HUES48 (cell line): ENCODE results near the gene FOXF1.

Source experiments
- H3K27ac ChIP-seq: one replicate; pipeline ENCODE4 v1.7.0; 2013; ENCODE audit warnings: low read depth, low read length, inconsistent platforms
- H3K27me3 ChIP-seq: 2 replicates; pipeline ENCODE4 v1.6.1; 2013; ENCODE audit warnings: mild to moderate bottlenecking, low read length; ENCODE audit not compliant: control insufficient read depth, insufficient read depth
- H3K36me3 ChIP-seq: 2 replicates; pipeline ENCODE4 v1.6.1; 2013; ENCODE audit warnings: low read length; ENCODE audit not compliant: control insufficient read depth, insufficient read depth
- H3K4me1 ChIP-seq: 2 replicates; pipeline ENCODE4 v1.6.1; 2013; ENCODE audit warnings: mild to moderate bottlenecking, low read length; ENCODE audit not compliant: control insufficient read depth, insufficient read depth
- H3K4me3 ChIP-seq: 2 replicates; pipeline ENCODE4 v1.5.1; 2013; ENCODE audit warnings: mild to moderate bottlenecking, low read depth, low read length
- H3K9ac ChIP-seq: 2 replicates; pipeline ENCODE4 v1.6.1; 2013; ENCODE audit warnings: mild to moderate bottlenecking, low read depth, low read length, moderate library complexity
- H3K9me3 ChIP-seq: 2 replicates; pipeline ENCODE4 v1.6.1; 2013; ENCODE audit warnings: low read length; ENCODE audit not compliant: control insufficient read depth, insufficient read depth

Gene FOXF1

GRCh38 chr16:86505899-86506864 is 4.1 kb upstream of the FOXF1 start:
- Histone ChIP-seq H3K9ac (no peak overlapping the region), H3K27ac (no peak overlapping the region), H3K36me3 (no peaks in the 10 kb centered on the region), H3K4me3 (no peak overlapping the region), H3K9me3 (no peaks in the 10 kb centered on the region; the same call in 1 of the 2 replicates), H3K27me3 (peaks cover 100% of the 10 kb centered on the region), H3K4me1 (peaks cover 12% of the 10 kb centered on the region; the same call in 1 of the 2 replicates)

- no peak overlapping the region for H3K9ac ChIP-seq
- H3K9me3 ChIP-seq: no peaks in the 10 kb centered on the region; the same call in 1 of the 2 replicates
- no peaks in the 10 kb centered on the region for H3K36me3 ChIP-seq
- no peak overlapping the region for H3K27ac ChIP-seq
- H3K27me3 ChIP-seq: peaks cover 100% of the 10 kb centered on the region
- H3K4me3 ChIP-seq: 0 out of 2 replicates have a peak overlapping the region, but pooled peaks have one; percentile 38
- H3K4me1 ChIP-seq: peaks cover 12% of the 10 kb centered on the region; the same call in 1 of the 2 replicates
These were observed 2.9 kb upstream of the FOXF1 start for GRCh38 chr16:86507173-86508027.

DNA sequence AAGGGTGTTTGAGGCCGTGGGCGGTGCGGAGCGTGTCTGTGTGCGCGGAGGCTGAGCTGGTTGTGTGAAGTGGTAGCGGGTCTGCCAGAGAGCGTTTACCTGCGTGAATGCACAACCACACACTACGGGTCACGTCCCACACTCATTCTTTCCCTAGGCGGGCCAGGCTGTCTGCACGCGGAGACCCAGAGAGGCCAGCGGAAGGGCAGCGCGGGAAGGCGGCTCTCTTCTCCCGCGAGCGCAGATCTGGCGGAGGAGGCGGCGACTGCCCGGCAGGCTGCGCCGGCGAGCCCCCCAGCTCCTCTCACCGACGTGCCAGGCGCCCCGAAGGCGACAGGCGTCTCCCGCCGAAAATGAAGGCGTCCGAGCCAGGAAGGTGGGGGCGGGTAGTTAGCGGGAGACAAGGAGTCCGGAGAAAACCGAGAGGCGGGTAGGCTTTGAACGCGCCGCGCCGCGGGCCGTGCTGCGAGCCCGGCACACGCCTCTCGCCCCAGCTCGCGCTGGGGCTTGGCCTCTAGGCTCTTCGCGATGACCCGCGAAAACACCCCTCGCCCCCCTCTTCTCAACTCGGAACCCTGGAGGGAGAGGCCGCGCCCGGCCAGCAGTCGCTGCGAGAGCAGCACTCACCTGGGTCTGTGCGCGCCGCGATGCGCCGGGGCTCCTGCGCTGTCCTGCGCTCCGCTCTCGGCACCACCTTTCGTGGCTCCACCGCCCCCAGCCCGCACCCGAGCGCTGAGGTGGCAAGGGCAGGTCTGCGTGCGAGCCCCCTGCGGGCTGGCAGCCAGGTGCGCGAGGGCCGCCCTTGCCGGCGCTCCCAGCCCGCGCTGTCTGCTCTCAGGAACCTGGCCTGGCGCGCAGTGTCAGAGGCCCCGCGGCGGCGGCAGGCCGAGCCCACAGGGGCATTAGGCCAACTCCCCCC is 2.0 kb upstream of the FOXF1 start:
- no peak overlapping the region for H3K27ac ChIP-seq
- H3K4me3 ChIP-seq: peak overlapping the region; percentile 38
- H3K36me3 ChIP-seq: no peaks in the 10 kb centered on the region
- no peak overlapping the region for H3K9ac ChIP-seq
- H3K27me3 ChIP-seq: peaks cover 100% of the 10 kb centered on the region
- no peaks in the 10 kb centered on the region; the same call in 1 of the 2 replicates for H3K9me3 ChIP-seq
- peaks cover 16% of the 10 kb centered on the region; the same call in 1 of the 2 replicates for H3K4me1 ChIP-seq

GRCh38 chr16:86508947-86509758 is 1.2 kb upstream of the FOXF1 start:
- Histone ChIP-seq H3K4me1 (peaks cover 19% of the 10 kb centered on the region), H3K36me3 (no peaks in the 10 kb centered on the region), H3K9me3 (no peaks in the 10 kb centered on the region; the same call in 1 of the 2 replicates), H3K27me3 (peaks cover 100% of the 10 kb centered on the region), H3K27ac (no peak overlapping the region), H3K9ac (no peak overlapping the region), H3K4me3 (peak overlapping the region; percentile 66)

- H3K27me3 ChIP-seq: peaks cover 100% of the 10 kb centered on the region
These were observed 415 bp upstream of the FOXF1 start for GRCh38 chr16:86509759-86510464.

GRCh38 chr16:86511317-86512161 is 1.2 kb downstream of the FOXF1 start:
- H3K27ac ChIP-seq: no peak overlapping the region
- no peak overlapping the region for H3K9ac ChIP-seq
- H3K4me3 ChIP-seq: no peak overlapping the region
- peaks cover 22% of the 10 kb centered on the region for H3K4me1 ChIP-seq
- H3K36me3 ChIP-seq: no peaks in the 10 kb centered on the region
- peaks cover 100% of the 10 kb centered on the region for H3K27me3 ChIP-seq
- no peaks in the 10 kb centered on the region for H3K9me3 ChIP-seq

More at GRCh38 chr16:86509759-86510464, 415 bp upstream of the FOXF1 start:
- Histone ChIP-seq H3K4me3 (peak overlapping the region; percentile 66), H3K9me3 (no peaks in the 10 kb centered on the region), H3K9ac (no peak overlapping the region), H3K4me1 (peaks cover 19% of the 10 kb centered on the region), H3K36me3 (no peaks in the 10 kb centered on the region), H3K27ac (no peak overlapping the region)

DNA sequence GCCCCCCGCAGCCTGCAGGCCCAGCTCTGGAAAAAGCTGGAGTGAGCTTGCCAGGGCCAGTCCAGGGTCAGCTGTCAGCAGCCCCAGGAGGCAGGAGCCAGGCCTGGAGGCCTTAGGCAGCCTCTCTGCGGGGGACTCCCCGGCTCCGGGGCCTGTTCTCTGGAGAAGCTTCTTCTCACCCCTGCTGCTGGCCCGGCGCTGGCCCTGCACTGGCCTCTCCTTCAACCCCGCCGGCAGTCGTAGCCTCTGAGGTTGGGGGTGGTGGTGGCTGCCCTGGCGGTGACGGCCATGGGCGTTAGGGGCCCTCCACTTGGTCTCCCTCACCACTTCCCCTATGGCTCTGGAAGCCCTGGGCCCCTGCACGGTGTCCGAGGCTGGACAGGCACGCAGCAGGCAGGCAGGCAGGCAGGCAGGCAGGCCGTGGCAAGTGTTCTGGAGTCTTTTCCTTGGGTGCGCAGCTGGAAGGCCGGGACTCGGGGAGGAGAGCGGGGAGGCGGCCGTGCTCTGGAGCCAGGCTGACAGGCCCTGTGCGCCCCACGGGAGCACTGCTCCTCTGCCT is 2.1 kb downstream of the FOXF1 start:
- Histone ChIP-seq H3K9ac (no peak overlapping the region), H3K36me3 (no peaks in the 10 kb centered on the region), H3K9me3 (no peaks in the 10 kb centered on the region), H3K27ac (no peak overlapping the region), H3K4me3 (no peak overlapping the region), H3K4me1 (peaks cover 22% of the 10 kb centered on the region), H3K27me3 (peaks cover 100% of the 10 kb centered on the region)

GRCh38 chr16:86512860-86513470 is 2.6 kb downstream of the FOXF1 start:
- no peak overlapping the region for H3K4me3 ChIP-seq

More at GRCh38 chr16:86512860-86513470, 2.6 kb downstream of the FOXF1 start:
- Histone ChIP-seq H3K4me1 (peaks cover 22% of the 10 kb centered on the region), H3K9me3 (no peaks in the 10 kb centered on the region), H3K27me3 (peaks cover 100% of the 10 kb centered on the region), H3K9ac (no peak overlapping the region), H3K36me3 (no peaks in the 10 kb centered on the region), H3K27ac (no peak overlapping the region)
